Fibroblast of pulmonary artery (primary cell): ENCODE results near the gene MYL3.

Experiments
- DNase-seq: peaks from one replicate; pipeline ENCODE4 v3.0.0-alpha.2; 2010; ENCODE audit warnings: low read depth
- H3K4me3 ChIP-seq: replicated peaks from 2 replicates; pipeline ENCODE4 v1.5.1; 2011; ENCODE audit warnings: low read depth, mild to moderate bottlenecking, control low read depth, low read length, moderate library complexity
- CTCF ChIP-seq: IDR thresholded peaks from 2 replicates; pipeline ENCODE4 v1.5.1; 2011; ENCODE audit warnings: mild to moderate bottlenecking, control low read depth, low read length, inconsistent platforms; ENCODE audit errors: missing control alignments

The MYL3 gene

GRCh38 chr3:46899151-46900006, 36.1 kb upstream of the MYL3 start:
- H3K4me3 ChIP-seq, result no peak overlapping the region
- no peak for DNase-seq

GRCh38 chr3:46898321-46899150, 35.3 kb upstream of the MYL3 start:
- DNase-seq, result no peak

More at GRCh38 chr3:46899151-46900006, 36.1 kb upstream of the MYL3 start:
- TF ChIP-seq CTCF, result no peak

GRCh38 chr3:46897829-46898320, 34.6 kb upstream of the MYL3 start:
- H3K4me3 ChIP-seq, result no peak overlapping the region
- no peak for TF ChIP-seq CTCF
- no peak for DNase-seq

More at GRCh38 chr3:46898321-46899150, 35.3 kb upstream of the MYL3 start:
- no peak overlapping the region for H3K4me3 ChIP-seq
- no peak for TF ChIP-seq CTCF

GRCh38 chr3:46897031-46897430, 33.8 kb upstream of the MYL3 start:
- DNase-seq, result no peak
- no peak overlapping the region for H3K4me3 ChIP-seq
- no peak for TF ChIP-seq CTCF

- no peak for TF ChIP-seq CTCF
- H3K4me3 ChIP-seq, result no peak overlapping the region
- DNase-seq, result no peak
These were observed 33.1 kb upstream of the MYL3 start for GRCh38 chr3:46896386-46896785.

GRCh38 chr3:46895761-46896160, 32.5 kb upstream of the MYL3 start:
- H3K4me3 ChIP-seq, result no peak overlapping the region
- no peak for DNase-seq
- TF ChIP-seq CTCF, result no peak
